Measurements from ENCODE around the gene FECH.

DNA sequence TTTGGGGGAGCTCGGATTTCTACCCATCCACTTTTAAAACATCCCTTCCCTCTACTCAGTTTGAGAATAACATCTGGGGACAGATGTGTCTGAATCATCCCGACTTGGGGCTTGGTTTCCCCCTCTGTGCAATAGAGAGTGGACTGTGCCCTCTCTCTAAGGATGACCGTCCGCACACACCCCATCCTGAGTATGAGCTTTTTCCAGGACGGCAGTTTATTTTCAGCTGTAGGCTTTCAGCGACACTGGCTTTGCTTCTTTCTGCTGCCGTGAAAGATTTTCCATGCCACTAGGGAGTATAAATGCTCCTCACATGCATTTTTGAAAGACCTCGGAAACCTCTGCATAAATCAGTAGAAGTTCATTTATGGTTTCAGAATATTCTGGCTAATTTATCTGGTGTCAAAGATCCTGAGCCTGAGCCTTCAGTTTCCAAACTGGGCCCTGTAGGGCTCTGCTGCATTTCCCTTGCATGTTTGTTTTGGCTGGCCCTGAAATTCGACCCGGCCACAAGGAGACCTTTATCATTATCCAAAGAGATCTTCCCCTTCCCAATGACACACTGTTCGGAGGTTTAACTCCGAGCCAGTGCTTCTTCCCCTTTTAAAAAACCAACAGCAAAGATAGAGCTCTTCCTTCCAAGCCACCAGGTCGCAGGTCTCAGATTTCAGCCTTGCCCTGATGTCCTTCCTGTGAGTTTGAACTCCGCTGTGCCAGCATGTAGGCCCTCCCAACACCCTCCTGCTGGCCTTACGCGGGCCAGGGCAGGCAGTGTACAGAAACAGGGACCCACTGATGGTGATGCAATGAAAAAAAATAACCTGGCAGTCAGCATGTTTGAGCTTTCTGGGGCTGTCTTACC is 53.3 kb downstream of the FECH start:
- TF ChIP-seq CTCF (IDR thresholded peaks at IDR 0.05; ENCODE audit: low read length) = no peak
- no peak for TF ChIP-seq EZH2 (IDR thresholded peaks at IDR 0.05; ENCODE audit: borderline replicate concordance, low read length)

Measured in OCI-LY1 (cell line).